VCaP (cell line): ENCODE results near the gene TCP1.

ENCODE experiments used
- H3K27ac ChIP-seq: fragments of 450-650 bp; 2 replicates; pipeline ENCODE4 v1.5.1; 2017
- TF ChIP-seq, protein P1 (sequence below): fragments of 450-650 bp; conservative IDR thresholded peaks from 2 replicates; pipeline ENCODE4 v1.5.1; 2017; ENCODE audit warnings: mild to moderate bottlenecking, moderate library complexity

Gene TCP1

DNA sequence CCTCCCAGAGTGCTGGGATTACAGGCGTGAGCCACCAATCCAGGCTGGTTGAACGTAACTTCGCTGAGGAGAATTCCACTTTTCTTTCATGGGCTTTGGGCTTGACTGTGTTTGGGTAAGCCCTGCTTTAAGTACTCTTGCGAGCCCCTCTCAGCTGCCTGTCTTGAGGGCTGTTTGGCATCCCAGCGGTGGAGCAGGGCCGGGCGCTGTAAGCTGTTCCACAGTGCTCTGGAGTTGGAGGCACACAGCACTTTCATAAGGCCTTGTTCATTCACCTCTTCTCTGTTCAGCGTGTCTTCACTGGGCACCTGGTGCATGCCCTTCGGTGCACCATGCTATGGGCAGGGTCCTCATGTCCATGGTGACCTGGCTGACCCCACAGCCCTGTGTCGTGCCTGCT lies 32.3 kb upstream of the TCP1 start:
- TF ChIP-seq, protein P1, sequence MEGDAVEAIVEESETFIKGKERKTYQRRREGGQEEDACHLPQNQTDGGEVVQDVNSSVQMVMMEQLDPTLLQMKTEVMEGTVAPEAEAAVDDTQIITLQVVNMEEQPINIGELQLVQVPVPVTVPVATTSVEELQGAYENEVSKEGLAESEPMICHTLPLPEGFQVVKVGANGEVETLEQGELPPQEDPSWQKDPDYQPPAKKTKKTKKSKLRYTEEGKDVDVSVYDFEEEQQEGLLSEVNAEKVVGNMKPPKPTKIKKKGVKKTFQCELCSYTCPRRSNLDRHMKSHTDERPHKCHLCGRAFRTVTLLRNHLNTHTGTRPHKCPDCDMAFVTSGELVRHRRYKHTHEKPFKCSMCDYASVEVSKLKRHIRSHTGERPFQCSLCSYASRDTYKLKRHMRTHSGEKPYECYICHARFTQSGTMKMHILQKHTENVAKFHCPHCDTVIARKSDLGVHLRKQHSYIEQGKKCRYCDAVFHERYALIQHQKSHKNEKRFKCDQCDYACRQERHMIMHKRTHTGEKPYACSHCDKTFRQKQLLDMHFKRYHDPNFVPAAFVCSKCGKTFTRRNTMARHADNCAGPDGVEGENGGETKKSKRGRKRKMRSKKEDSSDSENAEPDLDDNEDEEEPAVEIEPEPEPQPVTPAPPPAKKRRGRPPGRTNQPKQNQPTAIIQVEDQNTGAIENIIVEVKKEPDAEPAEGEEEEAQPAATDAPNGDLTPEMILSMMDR: no peak
- no peak overlapping the region for H3K27ac ChIP-seq

DNA sequence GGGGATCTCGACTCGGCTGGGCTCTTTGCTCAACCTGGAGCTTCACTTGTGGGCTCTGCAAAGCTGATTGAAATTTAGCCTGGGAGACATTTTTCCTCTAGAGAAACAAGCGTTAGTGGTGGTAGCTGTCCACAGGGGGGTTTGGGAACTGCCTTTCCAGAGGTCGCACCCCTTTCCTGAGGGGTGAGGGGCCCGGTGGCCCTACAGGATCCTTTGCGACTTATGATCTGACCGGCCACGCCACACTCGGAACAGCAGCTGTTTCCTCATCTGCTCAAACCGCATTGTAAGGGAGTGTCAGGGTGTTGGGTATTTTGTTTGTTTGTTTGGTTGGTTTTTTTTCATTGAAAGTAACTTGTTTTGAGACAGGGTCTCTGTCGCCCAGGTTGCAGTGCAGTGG lies 31.7 kb upstream of the TCP1 start:
- H3K27ac ChIP-seq: no peak overlapping the region
- TF ChIP-seq, protein P1: no peak

DNA sequence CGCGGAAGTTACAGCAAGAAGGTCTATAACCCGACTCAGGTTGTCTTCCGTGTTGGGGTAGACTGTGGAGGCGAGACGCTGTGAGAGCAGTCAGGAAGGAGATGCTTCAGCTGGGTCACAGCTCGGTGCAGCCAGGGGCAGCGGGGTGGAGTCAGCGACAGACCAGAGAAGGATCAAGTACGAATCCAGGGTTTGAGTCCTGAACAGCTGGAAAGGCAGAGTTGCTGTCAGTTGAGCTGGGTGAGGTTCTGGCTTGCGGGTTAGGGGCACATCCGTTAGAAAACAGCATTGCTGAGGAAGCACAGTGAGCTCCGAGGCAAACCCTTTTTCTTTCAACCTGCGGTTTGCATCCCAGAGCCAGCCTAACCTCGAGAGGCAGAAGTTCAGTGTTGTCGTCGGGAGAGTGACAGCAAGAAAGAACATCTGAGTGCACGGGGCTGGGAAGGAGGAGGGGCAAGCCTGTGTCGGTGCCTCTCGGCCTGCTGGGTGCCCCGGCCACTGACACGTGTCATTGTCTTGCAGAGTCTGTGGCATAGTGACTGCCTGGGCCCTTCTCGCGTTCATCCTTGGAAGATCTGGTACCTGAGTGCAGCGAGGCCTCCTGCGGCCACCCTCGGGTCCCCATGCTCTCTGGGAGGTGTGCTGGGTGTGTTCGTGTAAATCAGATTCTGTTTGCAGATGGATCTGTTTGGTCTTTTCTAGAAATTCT lies 30.7 kb upstream of the TCP1 start:
- H3K27ac ChIP-seq: no peak overlapping the region
- TF ChIP-seq, protein P1: no peak

DNA sequence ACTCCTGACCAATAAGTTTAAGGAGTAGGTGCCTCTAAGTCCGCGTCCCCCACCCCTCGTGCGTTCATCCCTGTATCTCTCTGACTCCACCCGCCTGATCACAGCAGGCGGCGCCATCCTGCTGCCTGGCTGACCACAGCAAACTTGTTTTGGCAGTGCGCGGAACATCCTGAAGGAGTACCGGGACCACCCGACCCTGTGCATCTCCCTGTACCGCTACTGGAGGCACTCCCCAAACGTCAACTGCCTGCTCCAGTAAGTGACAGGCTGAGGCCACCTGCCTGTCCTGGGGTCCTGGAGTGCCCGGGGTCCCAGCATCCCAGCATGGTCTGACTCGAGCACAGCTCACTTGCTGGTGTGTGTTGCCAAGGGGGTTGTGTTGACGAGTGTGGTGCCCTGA lies 29.7 kb upstream of the TCP1 start:
- H3K27ac ChIP-seq: no peak overlapping the region
- TF ChIP-seq, protein P1: no peak

DNA sequence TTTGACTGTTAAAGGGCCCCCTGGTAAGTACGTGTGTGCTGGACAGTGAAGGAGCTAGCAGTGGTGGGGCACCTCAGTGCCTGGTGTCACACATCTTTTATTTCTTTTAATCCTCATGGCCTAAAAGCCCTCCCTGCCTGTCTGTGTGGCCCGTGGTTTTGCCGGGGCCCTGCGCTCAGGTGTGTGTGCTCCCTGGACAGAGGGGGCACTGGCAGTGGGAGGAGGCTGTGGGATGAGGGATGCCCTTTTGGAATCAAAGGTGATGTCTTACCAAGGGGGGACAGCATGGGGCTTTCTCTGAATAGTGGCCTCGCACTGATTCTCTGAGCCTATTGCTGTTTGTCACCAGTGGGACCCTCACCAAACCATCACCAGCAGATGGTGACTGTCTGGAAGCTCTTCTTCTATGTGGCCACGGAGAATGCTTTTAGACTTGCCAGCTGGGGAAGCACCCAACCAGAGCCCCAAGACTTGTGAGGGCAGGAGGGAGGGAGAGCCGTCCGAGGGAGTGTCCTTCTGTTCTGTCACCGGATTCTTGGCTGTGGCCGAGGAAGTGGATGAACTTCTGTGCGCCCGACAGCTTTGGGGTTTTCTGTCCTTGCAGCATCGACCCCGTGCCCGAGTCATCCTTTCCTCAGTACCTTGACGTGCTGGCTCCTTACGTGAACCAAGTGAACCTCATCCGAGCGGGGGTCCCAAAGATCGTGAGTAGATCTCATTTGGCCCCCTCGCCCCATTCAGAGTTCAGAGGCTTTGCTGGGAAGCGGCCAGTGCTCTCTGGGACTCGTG lies 28.7 kb upstream of the TCP1 start:
- TF ChIP-seq, protein P1: no peak
- peak overlapping the region; percentile 79; the same call in 1 of the 2 replicates for H3K27ac ChIP-seq

DNA sequence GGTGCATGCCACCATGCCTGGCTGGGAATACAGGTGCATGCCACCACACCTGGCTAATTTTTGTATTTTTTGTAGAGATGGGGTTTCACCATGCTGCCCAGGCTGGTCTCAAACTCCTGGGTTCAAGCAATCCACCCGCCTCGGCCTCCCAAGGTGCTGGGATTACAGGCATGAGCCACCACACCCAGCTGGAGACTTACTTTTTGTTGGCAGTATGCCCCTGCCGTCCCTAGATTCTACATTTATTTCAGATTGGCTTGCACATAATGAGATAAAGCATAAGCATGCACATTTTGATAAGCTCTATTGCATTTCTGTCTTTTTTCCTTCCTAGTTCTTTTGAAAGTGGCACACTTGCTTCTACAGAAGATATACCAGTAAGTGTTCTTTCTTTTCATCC lies 27.4 kb upstream of the TCP1 start:
- H3K27ac ChIP-seq: peak overlapping the region; percentile 79

DNA sequence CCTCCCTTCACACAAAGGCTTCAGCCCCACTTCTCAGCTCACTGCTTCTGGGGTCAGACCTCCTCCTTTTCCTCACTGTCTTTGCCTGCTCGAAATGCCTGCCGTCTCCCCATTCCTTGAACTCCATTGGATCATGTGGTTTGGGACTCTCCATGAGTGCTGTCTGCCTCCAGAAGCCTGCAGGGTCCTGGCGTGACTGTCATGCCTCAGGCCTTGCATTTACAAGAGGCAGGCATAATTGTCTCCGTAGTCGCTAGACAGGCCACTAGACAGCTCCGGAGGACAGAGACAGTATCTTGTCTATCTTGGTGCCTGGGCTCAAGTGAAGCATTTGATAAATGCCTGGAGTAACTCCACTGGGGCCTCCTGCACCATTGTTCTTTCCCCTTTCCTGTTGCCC lies 26.0 kb upstream of the TCP1 start:
- TF ChIP-seq, protein P1: no peak
- H3K27ac ChIP-seq: no peak overlapping the region

DNA sequence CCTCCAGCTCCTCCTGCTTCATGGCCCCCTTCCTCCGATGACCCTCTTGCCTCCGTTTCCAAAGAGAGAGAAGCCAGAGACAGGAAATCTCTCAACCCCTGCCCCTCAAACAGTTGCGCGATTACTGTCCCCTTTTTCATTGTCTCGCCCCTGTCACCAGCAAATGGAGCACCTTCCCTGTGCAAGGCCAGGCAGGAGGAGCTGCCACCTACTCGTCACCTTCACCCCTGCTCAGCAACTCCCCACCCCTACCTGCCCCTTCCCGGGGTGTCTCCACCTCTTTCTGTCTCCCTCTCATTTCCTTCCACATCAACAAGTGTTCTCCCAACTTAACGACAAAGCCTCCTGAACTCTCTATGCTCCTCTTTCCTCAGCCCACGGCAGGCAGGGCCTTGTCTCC lies 24.4 kb upstream of the TCP1 start:
- H3K27ac ChIP-seq: no peak overlapping the region
- TF ChIP-seq, protein P1: no peak
